Activated T-cell treated with anti-CD3 and anti-CD28 coated beads for 24 hours (primary cell): Measurements from ENCODE around the gene PKP3.

Experiments
- DNase-seq: peaks from one replicate; pipeline ENCODE4 v3.0.0-alpha.2; 2020; ENCODE audit warnings: low read depth

Gene PKP3

DNA sequence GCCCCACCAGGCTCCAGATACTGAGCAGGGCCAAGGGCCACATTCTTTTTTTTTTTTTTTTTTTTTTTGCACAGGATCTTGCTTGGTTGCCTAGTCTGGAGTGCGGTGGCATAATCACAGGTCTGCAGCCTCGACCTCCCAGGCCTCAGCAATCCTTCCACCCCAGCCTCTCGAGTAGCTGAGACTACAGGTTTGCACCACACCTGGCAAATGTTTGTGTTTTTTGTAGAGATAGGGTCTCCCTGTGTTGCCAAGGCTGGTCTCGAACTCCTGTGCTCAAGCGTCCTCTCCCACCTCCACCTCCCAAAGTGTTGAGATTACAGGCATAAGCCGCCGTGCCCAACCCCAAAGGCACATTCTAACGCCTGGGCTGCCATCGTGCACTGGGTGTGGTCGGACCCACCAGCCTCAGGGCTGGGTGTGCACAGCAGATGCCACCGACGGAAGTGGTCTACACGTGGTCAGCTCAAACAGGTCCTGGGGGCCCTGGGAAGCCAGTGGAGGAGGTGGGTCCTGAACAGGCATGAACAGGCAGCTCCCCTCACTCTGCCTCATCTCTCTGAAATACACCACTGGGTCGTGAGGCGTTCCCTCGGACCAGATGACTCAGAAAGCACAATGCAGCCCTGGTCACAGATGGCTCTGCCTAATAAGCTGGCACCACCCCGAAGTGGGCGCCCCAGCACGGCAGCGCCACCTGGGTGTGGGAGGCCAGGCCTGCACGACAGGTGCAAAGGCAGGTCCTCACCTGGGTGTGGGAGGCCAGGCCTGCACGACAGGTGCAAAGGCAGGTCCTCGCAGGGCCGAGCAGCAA is 29.9 kb upstream of the PKP3 start:
- peak; percentile 36 for DNase-seq

DNA sequence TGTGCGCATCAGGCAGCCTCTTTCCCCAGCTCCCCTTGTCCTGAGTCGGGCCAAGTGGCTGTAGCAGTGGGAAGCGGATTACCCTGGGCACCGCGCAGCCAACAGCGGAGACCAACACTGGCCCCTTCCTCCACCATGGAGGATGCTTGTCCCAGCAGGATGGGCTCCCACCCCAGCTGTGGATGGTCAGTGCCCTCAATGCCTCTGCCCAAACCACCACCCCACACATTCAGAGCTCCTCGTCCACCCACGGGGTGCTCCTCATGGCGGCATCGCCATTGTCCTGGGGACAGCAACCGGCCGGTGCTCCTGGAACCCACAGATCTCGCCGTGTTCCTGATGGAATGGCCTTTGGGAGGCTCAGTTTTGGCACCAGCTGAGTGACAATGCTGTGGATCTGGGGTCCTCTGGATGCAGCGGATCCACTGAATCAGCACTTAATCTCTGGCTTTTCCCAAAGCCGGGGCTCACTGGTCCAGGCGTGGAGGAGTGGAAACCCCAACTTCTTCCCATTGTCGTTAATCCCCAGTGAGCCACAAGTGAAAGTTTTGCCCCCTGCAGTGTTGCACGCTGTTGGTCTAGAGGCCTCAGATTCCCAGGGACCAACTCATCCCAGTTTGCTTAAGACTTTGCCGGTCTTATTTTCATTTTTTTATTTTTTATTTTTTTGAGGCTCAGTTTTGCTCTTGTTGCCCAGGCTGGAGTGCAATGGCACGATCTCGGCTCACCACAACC is 28.9 kb upstream of the PKP3 start:
- no peak for DNase-seq

DNA sequence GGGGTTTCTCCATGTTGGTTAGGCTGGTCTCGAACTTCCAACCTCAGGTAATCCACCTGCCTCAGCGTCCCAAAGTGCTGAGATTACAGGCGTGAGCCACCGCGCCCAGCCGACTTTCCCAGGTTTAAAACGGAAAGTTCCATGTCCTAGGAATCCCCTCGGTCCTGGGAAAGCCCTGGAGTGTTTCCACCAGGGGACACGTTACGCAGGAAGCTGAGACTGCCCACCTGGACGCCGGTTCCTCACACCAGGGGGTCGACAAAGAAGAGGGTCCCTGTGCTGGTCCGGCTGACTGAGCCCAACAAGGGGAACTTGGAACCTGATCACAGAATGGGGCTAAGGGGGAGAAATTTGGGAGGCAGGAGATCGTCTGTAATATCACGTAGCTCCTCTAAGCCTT is 28.2 kb upstream of the PKP3 start:
- DNase-seq, result no peak

GRCh38 chr11:367956-368413 is 26.0 kb upstream of the PKP3 start:
- no peak for DNase-seq

DNA sequence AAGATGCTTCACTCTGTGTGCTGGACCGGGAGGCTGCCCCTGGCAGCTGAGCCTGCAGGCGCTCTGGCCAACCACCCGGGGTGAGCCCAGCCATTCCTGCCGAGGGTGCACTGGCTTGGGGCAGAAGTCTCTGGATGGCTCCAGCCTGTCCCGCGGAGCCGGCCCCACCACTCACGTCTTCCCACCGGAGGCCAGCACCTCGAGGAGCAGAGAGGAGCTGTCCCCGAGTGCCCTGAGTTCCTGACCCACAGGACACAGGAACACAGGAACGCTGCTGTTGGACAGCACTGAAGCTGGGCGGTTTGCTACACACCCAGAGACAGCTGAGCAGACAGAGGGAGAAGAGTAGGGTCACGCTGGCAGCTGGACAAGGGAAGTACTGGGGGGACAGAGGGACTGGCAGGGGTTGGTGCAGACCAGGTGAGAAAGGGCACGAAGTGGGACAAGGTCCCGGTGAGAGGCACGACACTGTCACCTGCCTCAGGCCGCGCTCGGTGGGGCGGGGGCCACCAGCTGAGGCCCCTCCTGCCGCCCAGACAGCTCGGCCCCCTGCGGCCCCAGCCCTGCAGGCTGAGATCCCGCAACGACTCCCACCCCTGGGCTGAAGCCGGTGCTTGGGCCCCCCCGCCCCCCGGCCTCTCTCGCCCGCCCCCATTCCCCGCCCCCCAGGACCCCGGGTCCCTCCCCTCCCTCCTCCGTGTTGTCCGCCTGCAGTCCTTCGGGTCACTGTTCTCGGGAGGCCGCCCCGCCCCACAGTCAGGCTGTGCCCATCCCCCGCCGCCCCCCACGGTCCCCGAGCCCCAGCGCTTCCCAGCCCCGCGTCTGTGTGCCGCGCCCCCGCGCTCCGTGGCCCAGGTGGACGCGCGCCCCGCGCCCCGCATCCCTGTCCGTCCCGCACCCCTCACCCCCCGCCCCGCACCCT is 25.3 kb upstream of the PKP3 start:
- DNase-seq, result no peak

DNA sequence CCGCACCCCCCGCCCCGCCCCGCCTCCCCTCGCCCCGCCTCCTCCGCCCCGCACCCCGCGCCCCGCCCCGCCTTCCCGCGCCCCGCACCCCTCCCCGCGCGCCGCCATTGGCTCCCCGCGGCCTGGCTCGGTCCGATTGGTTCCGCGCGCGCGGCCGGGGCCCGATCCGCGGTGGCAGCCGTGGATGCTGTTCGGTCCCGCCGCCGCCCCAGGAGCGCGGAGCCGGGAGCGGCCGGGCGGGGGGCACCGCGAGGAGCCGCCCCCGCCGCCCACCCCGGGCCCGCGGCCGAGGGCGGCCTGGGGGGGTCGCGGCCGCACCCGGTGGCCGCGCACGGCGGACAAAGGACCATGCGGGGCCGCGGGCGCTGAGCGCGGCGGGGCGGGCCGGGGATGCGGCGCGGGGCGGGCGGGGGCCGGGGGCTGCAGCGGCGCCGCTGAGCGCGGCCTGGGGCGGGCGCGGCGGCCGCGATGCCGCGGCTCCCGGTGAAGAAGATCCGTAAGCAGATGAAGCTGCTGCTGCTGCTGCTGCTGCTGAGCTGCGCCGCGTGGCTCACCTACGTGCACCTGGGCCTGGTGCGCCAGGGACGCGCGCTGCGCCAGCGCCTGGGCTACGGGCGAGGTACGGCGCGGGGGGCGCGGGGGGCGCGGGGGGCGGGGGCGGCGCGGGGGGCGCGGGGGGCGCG is 24.5 kb upstream of the PKP3 start, which contains the start of gene B4GALNT4:
Gene B4GALNT4 (plus strand): TSS at position 164 of the 683 bp plus-strand sequence. CDS start 305 bp downstream, at position 469.
- DNase-seq, result no peak

DNA sequence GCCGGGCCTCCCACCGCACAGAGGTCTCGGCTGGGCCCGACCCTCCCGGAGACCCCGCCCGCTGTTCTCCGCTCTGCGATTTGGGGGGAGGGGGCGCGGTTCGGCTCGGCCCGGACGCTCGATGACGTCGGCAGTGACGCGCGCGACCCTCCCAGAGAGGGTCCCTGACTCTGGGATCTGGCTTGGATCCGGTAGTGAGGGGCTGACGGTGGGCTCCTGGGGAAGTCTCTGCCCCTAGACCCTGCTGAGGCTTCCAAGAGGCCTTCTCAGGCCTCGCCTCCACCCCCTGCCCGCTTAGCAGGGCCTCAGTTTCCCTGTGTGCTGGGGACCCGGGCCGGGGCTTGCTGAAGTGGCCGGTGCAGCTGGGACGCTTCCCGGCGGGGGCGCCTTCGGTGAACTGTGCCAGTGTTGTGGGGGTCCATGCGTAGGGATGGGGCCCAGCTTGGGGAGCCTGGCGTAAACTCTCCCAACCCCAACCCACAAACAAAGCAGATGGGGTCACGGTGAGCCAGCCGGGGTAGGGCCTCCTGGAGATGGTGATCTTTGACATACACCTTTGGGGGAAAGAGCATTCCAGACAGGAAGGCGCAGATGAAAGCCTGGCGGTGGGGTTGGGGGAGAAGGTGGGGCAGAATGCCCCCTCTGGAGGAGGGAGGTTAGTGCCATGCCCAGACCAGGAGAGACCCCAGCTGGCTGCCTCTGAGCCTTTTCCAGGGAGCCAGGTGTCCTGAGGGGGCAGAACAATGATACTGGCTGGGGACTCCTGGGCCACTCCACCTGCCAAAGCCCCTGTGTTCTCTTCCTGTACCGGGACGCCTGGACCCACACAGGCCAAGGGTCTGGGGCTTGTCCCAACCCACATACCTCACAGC is 23.7 kb upstream of the PKP3 start:
- no peak for DNase-seq

- no peak for DNase-seq
Observed at GRCh38 chr11:371051-371450, 23.0 kb upstream of the PKP3 start.

- no peak for DNase-seq
Observed at GRCh38 chr11:371716-372590, 22.1 kb upstream of the PKP3 start.

GRCh38 chr11:372809-373715 is 20.9 kb upstream of the PKP3 start:
- DNase-seq, result no peak

- no peak for DNase-seq
Observed at GRCh38 chr11:373716-374551, 20.1 kb upstream of the PKP3 start.

GRCh38 chr11:375065-376025 is 18.7 kb upstream of the PKP3 start:
- DNase-seq, result no peak

GRCh38 chr11:376531-377173 is 17.4 kb upstream of the PKP3 start:
- DNase-seq, result no peak

GRCh38 chr11:377174-377865 is 16.7 kb upstream of the PKP3 start:
- no peak for DNase-seq

DNA sequence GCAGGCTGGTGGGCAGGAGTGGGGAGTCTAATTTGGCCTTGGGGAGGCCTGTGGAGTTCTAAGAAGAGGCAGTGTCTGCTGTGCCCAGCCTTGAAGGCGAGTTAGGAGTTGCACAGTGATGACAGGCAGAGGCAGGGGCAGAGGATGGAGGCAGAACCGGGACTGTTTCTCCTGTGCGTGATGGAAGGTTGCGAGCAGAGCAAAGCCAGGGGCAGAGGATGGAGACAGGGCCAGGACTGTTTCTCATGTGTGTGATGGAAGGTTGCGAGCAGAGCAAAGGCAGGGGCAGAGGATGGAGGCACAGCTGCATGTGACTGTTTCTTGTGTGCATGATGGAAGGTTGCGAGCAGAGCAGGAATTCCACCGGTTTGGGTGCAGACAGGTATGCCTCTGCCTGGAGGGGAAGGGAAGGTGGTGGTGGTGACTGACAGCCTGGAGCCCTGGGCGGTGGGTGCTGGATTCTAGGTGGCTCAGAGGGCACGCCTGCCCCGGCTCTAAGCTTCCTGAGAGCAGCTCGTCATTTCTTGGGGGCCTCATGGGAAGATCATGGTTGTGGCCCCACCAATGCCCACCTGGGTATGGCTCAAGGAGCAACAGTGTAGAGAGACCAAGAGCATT is 16.0 kb upstream of the PKP3 start:
- no peak for DNase-seq
